ENCODE results near the gene ADH6. TPM values are rescaled to one million over a fixed set of nuclear protein-coding genes. Genes with fewer than 3 reads are reported as not detected.

ADH6 gene
- total RNA-seq, 1 experiment from 2014 or later: not detected

- H3K4me1 ChIP-seq (ENCODE audit: insufficient read depth, low read length): no peaks in the 10 kb centered on the region
- no peaks in the 10 kb centered on the region for H3K9me3 ChIP-seq (ENCODE audit: control insufficient read depth, low read depth, low read length)
- no peak overlapping the region for H2BK12ac ChIP-seq (ENCODE audit: insufficient read length, low read depth, low read length)
- H4K91ac ChIP-seq (ENCODE audit: insufficient read length, low read depth, low read length): no peak overlapping the region
- Mint-ChIP-seq H3K4me1 (peaks cover 0 to 7% of the 10 kb centered on the region in 2 experiments; a peak in 1 of 4 replicates), H3K36me3 (ENCODE audit: insufficient read depth in 1 of 3, low read depth in 3 of 3) (peaks cover 2 to 5% (median 4%) of the 10 kb centered on the region in 3 experiments; a peak in 3 of 7 replicates), H3K27me3 (ENCODE audit: low read depth) (no peaks in the 10 kb centered on the region), H3K27ac (no peak overlapping the region), H3K9me3 (peaks cover 0 to 6% of the 10 kb centered on the region in 2 experiments; a peak in 3 of 5 replicates), H3K4me3 (no peak overlapping the region)
- no peaks in the 10 kb centered on the region for H4K20me1 ChIP-seq (ENCODE audit: control insufficient read depth, insufficient read depth, insufficient read length)
- no peak overlapping the region for H3K27ac ChIP-seq (ENCODE audit: insufficient read length, low read depth, low read length)
- H3K56ac ChIP-seq (ENCODE audit: insufficient read length, low read depth, low read length): no peak overlapping the region
- no peak for TF ChIP-seq CTCF (conservative IDR thresholded peaks at IDR 0.05)
- no CpG with 5 or more reads among the region's 1 CpG for WGBS (ENCODE audit: extremely low coverage, insufficient read length, low lambda C conversion rate)
- no peak overlapping the region for H2BK5ac ChIP-seq (ENCODE audit: insufficient read length, low read length)
- no peak overlapping the region for H3K4ac ChIP-seq (ENCODE audit: low read depth, low read length)
- no peak overlapping the region for H3K18ac ChIP-seq (ENCODE audit: insufficient read length, low read depth, low read length)
- H3T11ph ChIP-seq (ENCODE audit: low read length): no peak overlapping the region
- no peak overlapping the region for H2BK20ac ChIP-seq (ENCODE audit: low read depth, low read length, poor library complexity, severe bottlenecking)
- no peak overlapping the region for H4K5ac ChIP-seq (ENCODE audit: insufficient read length, low read depth, low read length)
- H3K79me1 ChIP-seq (ENCODE audit: insufficient read depth, low read depth, low read length, poor library complexity, severe bottlenecking): no peaks in the 10 kb centered on the region
- H2AK5ac ChIP-seq (ENCODE audit: insufficient read length, low read length): no peak overlapping the region
- no peak overlapping the region for H3K14ac ChIP-seq (ENCODE audit: insufficient read depth, low read length)
- H2AFZ ChIP-seq (ENCODE audit: low read length): no peak overlapping the region
- H4K8ac ChIP-seq (replicated peaks; ENCODE audit: insufficient read length, low read depth, low read length): no peak overlapping the region
- DNase-seq: no peak
- H3K23me2 ChIP-seq (ENCODE audit: insufficient read length, low read depth, low read length, poor library complexity, severe bottlenecking): no peaks in the 10 kb centered on the region
- H3K23ac ChIP-seq (ENCODE audit: insufficient read length, low read depth, low read length): no peak overlapping the region
- H3K4me2 ChIP-seq (ENCODE audit: insufficient read depth, insufficient read length, low read length): no peak overlapping the region
- H3K79me2 ChIP-seq (ENCODE audit: insufficient read depth, low read length): no peaks in the 10 kb centered on the region; the same call in 1 of the 2 replicates
- no peak overlapping the region for H2BK15ac ChIP-seq (ENCODE audit: low read depth, low read length)
- no peak overlapping the region for H2BK120ac ChIP-seq (ENCODE audit: low read depth, low read length, poor library complexity, severe bottlenecking)
- no peak overlapping the region for H3K9ac ChIP-seq (ENCODE audit: extremely low read depth, insufficient read length, low read length)
- H3K27me3 ChIP-seq (ENCODE audit: insufficient read depth, low read length): no peaks in the 10 kb centered on the region
These were observed 16.9 kb upstream of the ADH6 start for GRCh38 chr4:99235955-99236354.

All from H9 (cell line).